HG02970 (cell line): ENCODE data around the gene MORN2.
A peak's percentile ranks its signal among the peaks of the same experiment; 100 is the strongest.
"Not testable (repeated sequence)": the region's sequence is repeated elsewhere in the genome, so short reads cannot be mapped to it uniquely, and the experiment has no call there.

Experiments
- ATAC-seq: cut with Tn5 transposase; IDR thresholded peaks from one replicate; pipeline ENCODE4 v1.9.1; 2021; ENCODE audit warnings: mild to moderate bottlenecking, moderate library complexity, moderate number of reproducible peaks; ENCODE audit not compliant: unreplicated experiment, low FRiP score

The MORN2 gene

GRCh38 chr2:38875576-38876367, at the start of gene MORN2, which contains the start of gene DHX57:
Gene MORN2, plus strand, starts transcription at chr2:38875976.
Gene DHX57, minus strand, starts transcription at chr2:38875934. Its CDS starts 7,529 bp downstream, at chr2:38868405.
- peak; percentile 99 for ATAC-seq

GRCh38 chr2:38827539-38828145, 48.1 kb upstream of the MORN2 start:
- not testable (repeated sequence) for ATAC-seq

GRCh38 chr2:38828460-38828859, 47.3 kb upstream of the MORN2 start:
- no peak for ATAC-seq

GRCh38 chr2:38829971-38830370, 45.8 kb upstream of the MORN2 start:
- no peak for ATAC-seq

GRCh38 chr2:38830526-38831159, 45.1 kb upstream of the MORN2 start:
- ATAC-seq, result no peak

GRCh38 chr2:38835015-38835601, 40.7 kb upstream of the MORN2 start:
- ATAC-seq, result no peak

- peak; percentile 59 for ATAC-seq
These were observed 39.8 kb upstream of the MORN2 start for GRCh38 chr2:38835990-38836389.

GRCh38 chr2:38836791-38837190, 39.0 kb upstream of the MORN2 start:
- ATAC-seq, result no peak

GRCh38 chr2:38850045-38850444, 25.7 kb upstream of the MORN2 start:
- ATAC-seq, result peak; percentile 58

GRCh38 chr2:38856165-38856564, 19.6 kb upstream of the MORN2 start:
- ATAC-seq, result no peak

- ATAC-seq, result no peak
These were observed 13.3 kb upstream of the MORN2 start for GRCh38 chr2:38862476-38862875.

GRCh38 chr2:38863061-38863695, 12.6 kb upstream of the MORN2 start:
- ATAC-seq, result no peak

GRCh38 chr2:38866773-38867443, 8.9 kb upstream of the MORN2 start:
- ATAC-seq, result no peak

- ATAC-seq, result no peak
These were observed 4.3 kb upstream of the MORN2 start for GRCh38 chr2:38871432-38871831.

- no peak for ATAC-seq
These were observed 2.0 kb upstream of the MORN2 start for GRCh38 chr2:38873763-38874162.

GRCh38 chr2:38875227-38875575, 575 bp upstream of the MORN2 start:
- ATAC-seq, result no peak

GRCh38 chr2:38876407-38876806, 631 bp downstream of the MORN2 start:
- ATAC-seq, result no peak

GRCh38 chr2:38886063-38886462, 10.3 kb downstream of the MORN2 start:
- ATAC-seq, result no peak

- ATAC-seq, result no peak
These were observed 11.6 kb downstream of the MORN2 start for GRCh38 chr2:38887347-38887746.

- ATAC-seq, result no peak
These were observed 12.3 kb downstream of the MORN2 start for GRCh38 chr2:38887902-38888554.
